ENCODE measurements around the gene ZDHHC17. TPM values are rescaled to one million over a fixed set of nuclear protein-coding genes. Genes with fewer than 3 reads are reported as not detected.

The ZDHHC17 gene
- total and polyA plus RNA-seq, 2 of the 13 experiments (the other 11 are each of a cell fraction or from before 2014, with no cell fraction given): 36.7 to 38.5 TPM

DNA sequence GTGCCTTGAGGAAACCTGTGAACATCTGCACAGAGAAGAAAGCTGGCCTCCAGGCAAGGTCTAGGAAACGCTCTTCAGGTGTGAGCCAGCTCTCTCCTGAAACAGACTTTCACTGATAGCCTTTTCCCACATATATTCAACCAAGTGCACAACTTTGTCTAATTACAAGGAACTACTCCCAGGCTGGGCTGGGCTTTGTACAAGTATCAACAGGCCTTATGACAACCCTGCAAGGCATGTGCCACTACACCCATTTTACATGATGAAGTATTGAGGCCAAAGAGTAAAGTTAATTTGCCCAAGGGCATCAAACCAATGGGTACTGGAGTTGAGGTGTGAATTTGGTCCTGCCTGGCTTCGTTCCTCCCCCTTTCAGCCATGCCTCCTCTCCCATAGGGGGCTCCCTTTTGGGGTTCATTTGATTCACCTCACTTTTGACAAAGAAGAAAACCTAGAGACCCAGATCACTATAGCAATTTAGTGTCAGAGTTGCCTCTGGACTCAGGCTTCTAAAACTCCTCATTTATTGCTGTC lies 112.8 kb downstream of the ZDHHC17 start:
- no peak for ATAC-seq
- Histone ChIP-seq H3K9ac (ENCODE audit: insufficient read depth, low read depth, low read length) (no peak overlapping the region), H3K27ac (ENCODE audit: extremely low read length, insufficient read depth, low read length) (no peak overlapping the region), H3K36me3 (replicated peaks in 1 of 2; ENCODE audit: control insufficient read depth in 1 of 2, insufficient read depth in 2 of 2, low read length in 2 of 2) (no peaks in the 10 kb centered on the region), H4K20me1 (ENCODE audit: insufficient read depth, low read length) (no peaks in the 10 kb centered on the region), H3K9me3 (ENCODE audit: low read length) (no peaks in the 10 kb centered on the region), H3K79me2 (ENCODE audit: insufficient read depth, low read length) (no peaks in the 10 kb centered on the region), H2AFZ (ENCODE audit: low read length) (no peak overlapping the region), H3K4me3 (replicated peaks in 1 of 3; ENCODE audit: insufficient read depth in 1 of 3, low read depth in 2 of 3, low read length in 3 of 3) (no peak overlapping the region), H3K27me3 (ENCODE audit: control insufficient read depth in 1 of 2, insufficient read depth in 2 of 2, low read length in 2 of 2) (peaks cover 0 to 5% of the 10 kb centered on the region in 2 experiments; a peak in 1 of 5 replicates), H3K4me1 (ENCODE audit: insufficient read depth, low read length) (peaks cover 24% of the 10 kb centered on the region), H3K4me2 (ENCODE audit: low read depth, low read length) (no peak overlapping the region)
- 90% methylated on average over 2 of the region's 2 CpGs for WGBS (ENCODE audit: low lambda C conversion rate)
- peak; percentile 28; the same call in 1 of the 2 replicates for TF ChIP-seq ZNF629 (CRISPR knock-in tag; conservative IDR thresholded peaks at IDR 0.05)
- no peak for TF ChIP-seq SALL1 (CRISPR knock-in tag; IDR thresholded peaks at IDR 0.05)
- DNase-seq (ENCODE audit: low spot score): no peak
- intact Hi-C loops (cut with micrococcal nuclease; ENCODE audit: unreplicated experiment): no loop called here
- in situ Hi-C loops (cut with HindIII; ENCODE audit: extremely low pct_ligation_motif_present, low pct_unique_long_range_greater_than_20kb): no loop called here
- BruUV-seq (replicated peaks): no TSS peak
- ChIA-PET POLR2A (no interaction called here), CTCF (ENCODE audit: low intra/inter-chr PET ratio, low total read pairs) (no interaction called here)
- no peak for FAIRE-seq

DNA sequence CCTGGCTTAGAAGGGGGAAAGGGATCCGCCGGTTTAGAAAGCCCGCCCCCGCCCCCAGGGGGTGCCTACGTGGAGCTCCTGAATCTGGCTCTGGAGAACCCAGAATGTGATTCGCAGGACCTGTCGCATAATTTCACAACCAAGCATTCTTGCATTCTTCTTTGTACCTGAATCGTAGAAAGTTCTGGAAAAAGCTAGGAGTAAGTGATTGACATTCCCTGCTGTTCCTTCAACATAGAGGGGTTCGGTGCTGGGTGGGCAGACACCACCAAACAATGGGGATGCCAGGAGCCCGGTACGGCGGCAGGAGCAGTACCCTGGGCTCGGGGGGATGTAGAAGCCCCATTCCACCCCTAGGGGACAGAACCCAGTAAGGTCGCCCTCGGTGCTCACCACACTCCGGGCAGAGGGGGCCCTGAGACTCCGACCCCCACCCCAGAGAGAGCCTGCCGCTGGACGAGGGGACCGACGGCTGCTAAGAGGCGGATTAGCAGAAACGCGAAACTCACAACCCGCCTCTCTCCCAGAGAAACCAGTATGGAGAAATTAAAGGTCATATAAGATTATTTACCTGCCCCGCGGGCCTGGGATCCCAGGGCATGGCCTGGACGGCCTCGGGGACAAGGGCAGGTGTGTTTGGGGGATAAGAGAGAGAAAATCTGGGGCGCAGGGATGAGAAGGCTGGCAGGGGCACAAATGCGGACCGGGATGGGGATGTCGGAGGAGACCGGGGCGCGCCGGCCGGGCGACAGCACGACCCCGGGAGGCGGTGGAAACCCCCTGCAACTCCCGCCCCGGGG lies 114.4 kb downstream of the ZDHHC17 start:
- ATAC-seq (peak; percentile 82), FAIRE-seq (no peak), DNase-seq (ENCODE audit: low spot score) (peak; percentile 23)
- peak overlapping the region; percentile 70 for H2AFZ ChIP-seq (ENCODE audit: low read length)
- H3K79me2 ChIP-seq (ENCODE audit: insufficient read depth, low read length): no peaks in the 10 kb centered on the region
- BruUV-seq (replicated peaks): no TSS peak
- H3K27me3 ChIP-seq (ENCODE audit: control insufficient read depth in 1 of 2, insufficient read depth in 2 of 2, low read length in 2 of 2): peaks cover 0 to 5% of the 10 kb centered on the region in 2 experiments; a peak in 1 of 5 replicates
- POLR2A ChIA-PET: no interaction called here
- intact Hi-C loops (cut with micrococcal nuclease; ENCODE audit: unreplicated experiment) (loop anchor here (2.0 kb wide), 1 partner anchor 257 kb away; no protein-coding TSS in a partner anchor), in situ Hi-C loops (cut with HindIII; ENCODE audit: extremely low pct_ligation_motif_present, low pct_unique_long_range_greater_than_20kb) (no loop called here)
- peak overlapping the region; percentile 93 for H3K4me2 ChIP-seq (ENCODE audit: low read depth, low read length)
- H3K9me3 ChIP-seq (ENCODE audit: low read length): no peaks in the 10 kb centered on the region
- no peaks in the 10 kb centered on the region for H4K20me1 ChIP-seq (ENCODE audit: insufficient read depth, low read length)
- H3K4me3 ChIP-seq (replicated peaks in 1 of 3; ENCODE audit: insufficient read depth in 1 of 3, low read depth in 2 of 3, low read length in 3 of 3): peak overlapping the region; percentile 72 to 85 (median 77)
- peaks cover 24% of the 10 kb centered on the region for H3K4me1 ChIP-seq (ENCODE audit: insufficient read depth, low read length)
- CTCF ChIA-PET (ENCODE audit: low intra/inter-chr PET ratio, low total read pairs): no interaction called here
- H3K27ac ChIP-seq (ENCODE audit: extremely low read length, insufficient read depth, low read length): no peak overlapping the region
- WGBS (ENCODE audit: low lambda C conversion rate): 3% methylated on average over 18 of the region's 44 CpGs
- peak overlapping the region; percentile 64 for H3K9ac ChIP-seq (ENCODE audit: insufficient read depth, low read depth, low read length)
- H3K36me3 ChIP-seq (replicated peaks in 1 of 2; ENCODE audit: control insufficient read depth in 1 of 2, insufficient read depth in 2 of 2, low read length in 2 of 2): no peaks in the 10 kb centered on the region
- TF ChIP-seq, protein P1, sequence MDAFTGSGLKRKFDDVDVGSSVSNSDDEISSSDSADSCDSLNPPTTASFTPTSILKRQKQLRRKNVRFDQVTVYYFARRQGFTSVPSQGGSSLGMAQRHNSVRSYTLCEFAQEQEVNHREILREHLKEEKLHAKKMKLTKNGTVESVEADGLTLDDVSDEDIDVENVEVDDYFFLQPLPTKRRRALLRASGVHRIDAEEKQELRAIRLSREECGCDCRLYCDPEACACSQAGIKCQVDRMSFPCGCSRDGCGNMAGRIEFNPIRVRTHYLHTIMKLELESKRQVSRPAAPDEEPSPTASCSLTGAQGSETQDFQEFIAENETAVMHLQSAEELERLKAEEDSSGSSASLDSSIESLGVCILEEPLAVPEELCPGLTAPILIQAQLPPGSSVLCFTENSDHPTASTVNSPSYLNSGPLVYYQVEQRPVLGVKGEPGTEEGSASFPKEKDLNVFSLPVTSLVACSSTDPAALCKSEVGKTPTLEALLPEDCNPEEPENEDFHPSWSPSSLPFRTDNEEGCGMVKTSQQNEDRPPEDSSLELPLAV (CRISPR knock-in tag; conservative IDR thresholded peaks at IDR 0.05; ENCODE audit: low read depth): no peak
- peak; percentile 80 for TF ChIP-seq ZNF777 (CRISPR knock-in tag; IDR thresholded peaks at IDR 0.05)
- TF ChIP-seq, protein P2, sequence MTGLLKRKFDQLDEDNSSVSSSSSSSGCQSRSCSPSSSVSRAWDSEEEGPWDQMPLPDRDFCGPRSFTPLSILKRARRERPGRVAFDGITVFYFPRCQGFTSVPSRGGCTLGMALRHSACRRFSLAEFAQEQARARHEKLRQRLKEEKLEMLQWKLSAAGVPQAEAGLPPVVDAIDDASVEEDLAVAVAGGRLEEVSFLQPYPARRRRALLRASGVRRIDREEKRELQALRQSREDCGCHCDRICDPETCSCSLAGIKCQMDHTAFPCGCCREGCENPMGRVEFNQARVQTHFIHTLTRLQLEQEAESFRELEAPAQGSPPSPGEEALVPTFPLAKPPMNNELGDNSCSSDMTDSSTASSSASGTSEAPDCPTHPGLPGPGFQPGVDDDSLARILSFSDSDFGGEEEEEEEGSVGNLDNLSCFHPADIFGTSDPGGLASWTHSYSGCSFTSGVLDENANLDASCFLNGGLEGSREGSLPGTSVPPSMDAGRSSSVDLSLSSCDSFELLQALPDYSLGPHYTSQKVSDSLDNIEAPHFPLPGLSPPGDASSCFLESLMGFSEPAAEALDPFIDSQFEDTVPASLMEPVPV (CRISPR knock-in tag; IDR thresholded peaks at IDR 0.05): no peak
- no peak for TF ChIP-seq ZMAT3 (CRISPR knock-in tag; conservative IDR thresholded peaks at IDR 0.05)
- TF ChIP-seq, protein P3, sequence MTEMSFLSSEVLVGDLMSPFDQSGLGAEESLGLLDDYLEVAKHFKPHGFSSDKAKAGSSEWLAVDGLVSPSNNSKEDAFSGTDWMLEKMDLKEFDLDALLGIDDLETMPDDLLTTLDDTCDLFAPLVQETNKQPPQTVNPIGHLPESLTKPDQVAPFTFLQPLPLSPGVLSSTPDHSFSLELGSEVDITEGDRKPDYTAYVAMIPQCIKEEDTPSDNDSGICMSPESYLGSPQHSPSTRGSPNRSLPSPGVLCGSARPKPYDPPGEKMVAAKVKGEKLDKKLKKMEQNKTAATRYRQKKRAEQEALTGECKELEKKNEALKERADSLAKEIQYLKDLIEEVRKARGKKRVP (CRISPR knock-in tag; IDR thresholded peaks at IDR 0.05): 0 out of 4 replicates have a peak, but pooled peaks of 1 of the 2 experiments have one; percentile 14
- no peak for TF ChIP-seq GTF3A (CRISPR knock-in tag; conservative IDR thresholded peaks at IDR 0.05)
- 0 out of 2 replicates have a peak, but pooled peaks have one; percentile 72 for TF ChIP-seq ZSCAN20 (CRISPR knock-in tag; IDR thresholded peaks at IDR 0.05; ENCODE audit: borderline replicate concordance)
- 0 out of 2 replicates have a peak, but pooled peaks have one; percentile 48 for TF ChIP-seq ISL2 (CRISPR knock-in tag; IDR thresholded peaks at IDR 0.05)
- TF ChIP-seq EED (CRISPR knock-in tag; IDR thresholded peaks at IDR 0.05): no peak
- no peak for TF ChIP-seq ZNF619 (CRISPR knock-in tag; IDR thresholded peaks at IDR 0.05)
- peak; percentile 64; the same call in 1 of the 2 replicates for TF ChIP-seq ZNF605 (CRISPR knock-in tag; IDR thresholded peaks at IDR 0.05)

Measured in HepG2 (cell line).